Left ventricle myocardium inferior (tissue), 1 donor: ENCODE data around the gene NADK. TPM values are rescaled to one million over a fixed set of nuclear protein-coding genes. Genes with fewer than 3 reads are reported as not detected.

Experiments used
- DNase-seq: peaks from one replicate; pipeline ENCODE4 v3.0.0-alpha.2; 2020
- H3K27ac ChIP-seq: fragments of 200-600 bp; replicated peaks from 2 replicates; pipeline ENCODE4 v1.8.0; 2021
- H3K27me3 ChIP-seq: fragments of 200-600 bp; 2 replicates; pipeline ENCODE4 v1.8.0; 2021; ENCODE audit warnings: low read depth
- H3K36me3 ChIP-seq: fragments of 200-600 bp; 2 replicates; pipeline ENCODE4 v1.8.0; 2021
- H3K4me1 ChIP-seq: fragments of 200-600 bp; 2 replicates; pipeline ENCODE4 v1.8.0; 2021
- H3K4me3 ChIP-seq: fragments of 200-600 bp; 2 replicates; pipeline ENCODE4 v1.8.0; 2021; ENCODE audit warnings: mild to moderate bottlenecking, moderate library complexity
- H3K9me3 ChIP-seq: fragments of 200-600 bp; replicated peaks from 2 replicates; pipeline ENCODE4 v1.8.0; 2021
- intact Hi-C: fragments of 100-400 bp; cut with micrococcal nuclease; formaldehyde crosslinking; loops from one replicate; pipeline ENCODE4 v1.11.0; 2022
- total RNA-seq: library from RNA; stranded (reverse); fragmentation: NEBNext Ultra II Directional; extraction: Animal tissue kit (Norgen Biotek cat#: 25700); gene quantifications from one replicate; pipeline ENCODE4 v1.2.1, GENCODE V29; 2021
- TF ChIP-seq, protein P1 (sequence below): fragments of 200-600 bp; IDR thresholded peaks from 2 replicates; pipeline ENCODE4 v1.8.0; 2021; ENCODE audit warnings: antibody characterized with exemption, mild to moderate bottlenecking, borderline replicate concordance
- donor health status: DM: no; HTN: yes; CAD: no; lungs with severe emphysema.

Gene NADK
- total RNA-seq, 1 donor from 2014 or later: 25.3 TPM

DNA sequence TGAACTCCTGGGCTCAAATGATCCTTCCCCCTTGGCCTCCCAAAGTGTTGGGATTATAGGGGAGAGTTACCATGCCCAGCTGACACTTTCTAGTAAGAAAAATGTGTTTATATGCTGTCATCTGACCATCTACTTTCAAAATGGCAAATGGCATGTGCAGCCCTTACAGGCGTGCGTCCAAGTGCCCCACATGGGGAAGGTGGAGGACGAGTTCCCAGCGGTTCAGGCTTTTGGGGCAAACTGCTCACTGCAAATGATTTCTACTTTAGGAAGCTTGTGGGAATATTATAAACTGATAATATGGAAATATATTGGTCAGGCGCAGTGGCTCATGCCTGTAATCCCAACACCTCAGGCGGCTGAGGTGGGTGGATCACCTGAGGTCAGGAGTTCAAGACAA, 41.5 kb upstream of the NADK start:
- H3K4me3 ChIP-seq: no peak overlapping the region
- TF ChIP-seq, protein P1, sequence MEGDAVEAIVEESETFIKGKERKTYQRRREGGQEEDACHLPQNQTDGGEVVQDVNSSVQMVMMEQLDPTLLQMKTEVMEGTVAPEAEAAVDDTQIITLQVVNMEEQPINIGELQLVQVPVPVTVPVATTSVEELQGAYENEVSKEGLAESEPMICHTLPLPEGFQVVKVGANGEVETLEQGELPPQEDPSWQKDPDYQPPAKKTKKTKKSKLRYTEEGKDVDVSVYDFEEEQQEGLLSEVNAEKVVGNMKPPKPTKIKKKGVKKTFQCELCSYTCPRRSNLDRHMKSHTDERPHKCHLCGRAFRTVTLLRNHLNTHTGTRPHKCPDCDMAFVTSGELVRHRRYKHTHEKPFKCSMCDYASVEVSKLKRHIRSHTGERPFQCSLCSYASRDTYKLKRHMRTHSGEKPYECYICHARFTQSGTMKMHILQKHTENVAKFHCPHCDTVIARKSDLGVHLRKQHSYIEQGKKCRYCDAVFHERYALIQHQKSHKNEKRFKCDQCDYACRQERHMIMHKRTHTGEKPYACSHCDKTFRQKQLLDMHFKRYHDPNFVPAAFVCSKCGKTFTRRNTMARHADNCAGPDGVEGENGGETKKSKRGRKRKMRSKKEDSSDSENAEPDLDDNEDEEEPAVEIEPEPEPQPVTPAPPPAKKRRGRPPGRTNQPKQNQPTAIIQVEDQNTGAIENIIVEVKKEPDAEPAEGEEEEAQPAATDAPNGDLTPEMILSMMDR: no peak
- peaks cover 11% of the 10 kb centered on the region for H3K4me1 ChIP-seq
- DNase-seq: no peak
- intact Hi-C loops: no loop called here
- H3K27me3 ChIP-seq: no peaks in the 10 kb centered on the region
- H3K27ac ChIP-seq: no peak overlapping the region
- peaks cover 62% of the 10 kb centered on the region for H3K36me3 ChIP-seq
- no peaks in the 10 kb centered on the region for H3K9me3 ChIP-seq

DNA sequence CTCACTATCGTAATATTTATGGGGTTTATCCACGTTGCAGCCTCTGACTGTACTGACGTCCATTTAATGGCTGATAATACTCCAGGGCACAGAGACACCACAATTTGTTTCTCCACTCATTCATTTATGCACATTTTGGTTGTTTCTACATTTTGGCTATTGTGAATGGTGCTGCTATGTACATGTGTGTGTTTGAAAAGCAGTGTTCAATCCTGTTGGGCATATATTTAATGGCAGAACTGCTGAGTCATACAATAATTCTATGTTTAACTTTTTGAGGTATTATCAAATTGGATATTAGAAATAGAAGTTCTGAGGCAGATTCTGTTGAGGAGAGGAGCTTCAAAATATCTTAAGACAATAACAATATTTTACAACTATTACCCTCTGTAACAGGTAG, 39.0 kb upstream of the NADK start:
- H3K27ac ChIP-seq: no peak overlapping the region
- peaks cover 63% of the 10 kb centered on the region for H3K36me3 ChIP-seq
- H3K4me1 ChIP-seq: peaks cover 11% of the 10 kb centered on the region
- intact Hi-C loops: no loop called here
- TF ChIP-seq, protein P1: no peak
- H3K27me3 ChIP-seq: no peaks in the 10 kb centered on the region
- no peaks in the 10 kb centered on the region for H3K9me3 ChIP-seq
- no peak for DNase-seq
- no peak overlapping the region for H3K4me3 ChIP-seq

DNA sequence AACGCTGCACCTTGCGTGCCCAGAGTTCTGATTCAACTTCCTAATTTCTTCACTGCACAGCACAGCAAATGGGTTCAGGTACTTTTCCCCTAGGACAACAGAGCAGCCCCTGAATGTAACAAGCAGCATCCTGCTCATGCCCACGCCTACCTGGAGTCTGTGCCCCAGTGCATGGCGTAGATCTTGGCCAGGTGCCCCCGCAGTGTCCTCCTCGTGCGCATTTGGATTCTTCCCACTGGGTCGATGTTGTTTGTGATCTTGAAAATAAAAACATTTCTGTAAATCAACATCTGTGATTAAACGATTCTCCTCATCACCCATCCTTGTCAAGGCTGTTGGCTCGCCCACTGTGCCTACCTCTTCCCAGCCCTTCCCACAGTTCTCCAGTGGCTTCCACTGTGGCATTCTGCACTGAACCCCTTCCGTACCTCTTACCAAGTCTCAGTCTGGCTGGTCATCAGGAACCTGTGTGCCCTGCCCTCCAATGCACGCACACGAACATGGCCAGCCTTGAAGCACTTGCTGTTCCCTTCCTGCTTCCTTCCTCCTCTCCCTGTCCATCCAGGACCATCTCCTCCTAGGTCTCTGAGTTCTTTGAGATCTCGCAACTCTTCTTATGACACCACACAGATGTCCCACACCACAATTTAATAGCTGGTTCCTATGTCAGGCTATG, 37.5 kb upstream of the NADK start:
- Histone ChIP-seq H3K9me3 (no peaks in the 10 kb centered on the region), H3K36me3 (peaks cover 59% of the 10 kb centered on the region), H3K27ac (no peak overlapping the region), H3K4me3 (no peak overlapping the region), H3K27me3 (no peaks in the 10 kb centered on the region), H3K4me1 (peaks cover 11% of the 10 kb centered on the region)
- DNase-seq: no peak
- TF ChIP-seq, protein P1: no peak
- intact Hi-C loops: no loop called here

DNA sequence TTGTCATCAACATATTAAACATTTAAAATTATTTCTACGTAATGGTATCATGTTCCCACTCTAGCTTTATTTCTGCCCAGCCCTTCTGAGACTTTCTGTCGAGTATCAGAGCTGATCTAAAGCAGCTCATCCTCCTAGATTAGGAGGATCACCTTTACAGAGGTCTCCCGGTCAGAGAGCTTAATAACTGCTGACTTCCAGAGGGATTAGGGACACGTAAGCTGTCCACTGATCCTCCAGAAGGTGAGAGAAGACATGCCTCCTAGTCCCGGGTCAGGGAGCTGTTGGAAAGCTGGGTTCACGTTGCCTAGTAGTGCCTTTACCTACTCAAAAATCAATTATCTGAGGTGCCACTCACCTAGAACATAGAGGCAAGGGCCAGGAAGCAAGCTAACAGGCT, 31.2 kb upstream of the NADK start:
- peaks cover 69% of the 10 kb centered on the region for H3K36me3 ChIP-seq

DNA sequence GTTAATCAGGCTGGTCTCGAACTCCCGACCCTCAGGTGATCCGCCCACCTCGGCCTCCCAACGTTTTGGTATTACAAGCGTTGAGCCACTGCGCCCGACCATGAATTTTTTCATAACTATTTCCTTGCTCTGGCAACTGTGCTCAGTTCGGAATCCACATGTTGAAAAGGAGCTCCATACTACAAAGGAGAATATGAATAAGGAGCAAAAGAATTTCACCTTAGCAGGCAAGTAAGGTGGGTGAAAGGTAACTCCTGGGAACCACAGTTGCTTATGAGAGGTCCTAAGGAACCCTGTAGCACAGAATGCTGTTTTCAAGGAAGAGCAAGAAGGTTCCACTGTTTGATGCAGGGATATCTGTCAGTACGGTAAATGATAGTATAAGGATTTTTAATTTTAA, 29.9 kb upstream of the NADK start:
- no peaks in the 10 kb centered on the region for H3K9me3 ChIP-seq
- peaks cover 69% of the 10 kb centered on the region for H3K36me3 ChIP-seq
- H3K27ac ChIP-seq: no peak overlapping the region
- intact Hi-C loops: no loop called here
- DNase-seq: no peak
- TF ChIP-seq, protein P1: no peak
- H3K4me3 ChIP-seq: no peak overlapping the region
- peaks cover 14% of the 10 kb centered on the region for H3K4me1 ChIP-seq
- H3K27me3 ChIP-seq: no peaks in the 10 kb centered on the region

More for the DNA sequence above, 31.2 kb upstream of the NADK start:
- DNase-seq: no peak
- Histone ChIP-seq H3K9me3 (no peaks in the 10 kb centered on the region), H3K27me3 (no peaks in the 10 kb centered on the region), H3K4me3 (no peak overlapping the region), H3K27ac (no peak overlapping the region), H3K4me1 (peaks cover 12% of the 10 kb centered on the region)
- intact Hi-C loops: no loop called here
- TF ChIP-seq, protein P1: no peak
